ENCODE measurements around the gene GPRIN1. TPM values are rescaled to one million over a fixed set of nuclear protein-coding genes. Genes with fewer than 3 reads are reported as not detected.

Gene GPRIN1
- total RNA-seq, 1 donor from 2014 or later, result 1.1 TPM

DNA sequence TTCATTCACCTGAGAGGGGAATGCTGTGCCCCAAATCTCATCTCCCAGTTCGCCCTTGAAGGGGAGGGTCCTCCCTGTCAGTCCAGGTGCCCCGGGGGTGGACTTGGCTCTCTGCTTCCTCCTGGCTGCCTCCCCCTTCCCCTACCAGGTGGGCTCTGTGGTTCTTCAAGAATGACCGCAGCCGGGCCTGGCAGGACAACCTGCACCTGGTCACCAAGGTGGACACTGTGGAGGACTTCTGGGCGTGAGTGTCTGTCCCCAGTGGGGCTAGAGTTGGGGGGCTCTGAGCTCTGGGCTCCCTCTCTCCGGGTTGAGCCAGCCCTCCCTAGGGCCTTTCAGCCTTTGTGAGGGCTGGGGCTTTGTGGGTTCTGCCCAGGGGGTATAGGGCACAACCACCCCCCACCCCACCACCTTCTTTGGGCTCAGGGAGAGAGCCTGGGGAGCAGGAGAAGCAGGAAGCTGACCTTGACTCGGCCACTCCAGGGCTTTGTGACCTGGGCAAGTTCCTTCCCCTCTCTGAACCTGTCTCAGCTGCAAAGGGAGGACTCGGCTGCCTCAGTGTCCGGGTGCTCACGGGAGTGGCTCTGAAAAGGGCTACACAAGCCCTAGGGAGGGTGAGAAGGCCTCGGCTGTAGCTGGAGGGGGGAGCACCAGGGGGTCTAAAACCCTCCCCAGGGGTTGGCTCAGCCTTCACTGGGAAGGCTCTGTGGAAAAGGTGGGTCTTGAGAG is 33.7 kb upstream of the GPRIN1 start:
- no peak for DNase-seq (ENCODE audit: low spot score)

DNA sequence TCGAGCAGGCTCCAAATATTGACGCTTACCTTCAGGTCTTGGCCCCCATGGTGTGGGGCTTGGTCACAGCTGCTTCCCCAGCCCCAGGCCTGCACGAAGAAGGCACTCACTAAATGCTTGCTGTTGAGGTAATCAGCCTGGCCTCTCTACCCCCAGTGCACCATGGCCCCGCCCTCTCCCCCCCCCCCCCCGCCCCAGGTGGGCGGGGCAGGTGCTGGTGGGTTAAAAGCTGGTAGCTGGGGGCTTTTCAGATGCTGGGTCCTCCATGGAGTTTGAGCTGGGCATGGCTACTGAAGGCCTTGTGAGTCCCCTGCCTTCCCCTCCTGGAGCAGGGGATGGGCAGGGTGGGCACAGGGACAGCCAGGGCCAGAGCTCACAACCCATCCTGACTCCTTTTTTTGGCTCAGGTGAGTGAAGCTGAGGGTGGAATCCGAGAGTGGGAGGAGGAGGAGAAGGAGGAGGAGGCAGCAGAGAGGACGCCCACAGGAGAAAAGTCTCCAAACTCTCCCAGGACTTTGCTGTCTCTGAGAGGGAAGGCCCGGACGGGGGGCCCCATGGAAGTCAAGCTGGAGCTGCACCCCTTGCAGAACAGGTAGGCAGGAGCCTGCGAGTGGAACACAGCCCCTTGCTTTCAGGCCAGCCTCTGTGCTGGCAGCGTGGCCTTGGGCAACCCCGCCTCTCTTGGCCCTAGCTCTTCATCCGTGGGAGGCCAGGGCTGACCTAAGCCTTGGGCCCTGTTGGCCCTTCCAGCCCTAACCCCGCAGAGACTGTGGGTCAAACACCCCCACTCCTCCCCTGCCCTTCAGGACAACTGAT is 32.9 kb upstream of the GPRIN1 start:
- DNase-seq (ENCODE audit: low spot score), result no peak

DNA sequence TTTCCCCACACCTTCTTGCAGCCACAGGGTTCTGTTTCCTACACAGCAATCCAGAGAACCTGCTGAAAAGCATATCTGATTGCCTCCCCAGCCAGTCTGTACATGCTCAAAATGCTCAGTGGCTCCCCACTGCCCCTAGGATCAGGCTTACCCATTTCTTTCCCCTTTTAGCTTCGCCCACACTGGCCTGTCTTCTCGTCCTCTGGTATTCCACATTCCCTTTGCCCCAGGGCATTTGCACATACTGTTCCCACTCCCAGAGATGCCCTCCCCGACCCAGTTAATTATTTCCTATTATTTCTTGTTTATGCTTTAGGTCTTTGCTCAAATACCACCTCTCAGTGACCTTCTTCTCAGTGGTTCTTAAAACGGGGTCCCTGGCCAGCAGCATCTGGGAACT is 30.7 kb upstream of the GPRIN1 start:
- DNase-seq (ENCODE audit: low spot score), result no peak

DNA sequence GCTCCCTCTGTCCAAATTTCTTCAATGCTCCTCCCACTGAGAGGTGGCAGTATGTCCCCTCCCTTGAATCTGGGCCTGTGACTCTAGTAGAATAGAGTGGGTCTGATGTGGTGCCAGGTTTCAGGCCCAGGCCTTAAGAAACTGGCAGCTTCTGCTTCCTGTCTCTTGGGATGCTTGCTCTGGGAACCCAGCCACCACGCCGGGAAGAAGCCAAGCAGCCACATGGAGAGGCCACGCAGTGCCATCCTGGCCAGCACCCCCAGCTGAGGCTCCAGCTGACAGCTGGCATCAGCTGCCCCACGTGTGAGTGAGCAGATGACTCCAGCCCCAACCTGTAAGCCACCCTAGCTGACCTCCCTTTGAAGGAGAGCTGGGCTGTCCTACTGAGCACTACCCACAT is 30.0 kb upstream of the GPRIN1 start:
- no peak for DNase-seq (ENCODE audit: low spot score)

- DNase-seq (ENCODE audit: low spot score), result no peak
These were observed 29.3 kb upstream of the GPRIN1 start for GRCh38 chr5:176639208-176639607.

- DNase-seq (ENCODE audit: low spot score), result no peak
These were observed 28.5 kb upstream of the GPRIN1 start for GRCh38 chr5:176638437-176638836.

- DNase-seq (ENCODE audit: low spot score), result no peak
These were observed 27.6 kb upstream of the GPRIN1 start for GRCh38 chr5:176637556-176637955.

DNA sequence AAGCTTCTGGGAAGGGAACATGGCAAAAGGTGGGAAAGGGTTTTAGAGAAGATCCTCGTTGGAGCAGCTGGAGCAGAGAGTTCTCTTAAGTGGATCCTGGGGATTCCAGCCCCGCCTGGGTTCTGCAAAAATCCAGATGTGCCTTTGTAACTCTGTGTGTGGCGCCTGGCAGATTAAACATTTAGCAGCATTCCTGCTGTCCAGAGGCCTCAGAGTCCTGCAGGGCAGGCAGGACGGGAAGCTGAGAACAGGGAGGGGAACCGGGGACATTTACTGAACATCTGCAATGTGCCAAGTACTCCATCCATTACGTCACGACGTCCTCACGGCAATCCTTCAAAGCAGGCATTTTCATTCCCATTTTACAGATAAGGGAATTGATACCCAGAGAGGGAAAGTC is 26.5 kb upstream of the GPRIN1 start:
- no peak for DNase-seq (ENCODE audit: low spot score)

- no peak for DNase-seq (ENCODE audit: low spot score)
These were observed 23.6 kb upstream of the GPRIN1 start for GRCh38 chr5:176633598-176633997.

DNA sequence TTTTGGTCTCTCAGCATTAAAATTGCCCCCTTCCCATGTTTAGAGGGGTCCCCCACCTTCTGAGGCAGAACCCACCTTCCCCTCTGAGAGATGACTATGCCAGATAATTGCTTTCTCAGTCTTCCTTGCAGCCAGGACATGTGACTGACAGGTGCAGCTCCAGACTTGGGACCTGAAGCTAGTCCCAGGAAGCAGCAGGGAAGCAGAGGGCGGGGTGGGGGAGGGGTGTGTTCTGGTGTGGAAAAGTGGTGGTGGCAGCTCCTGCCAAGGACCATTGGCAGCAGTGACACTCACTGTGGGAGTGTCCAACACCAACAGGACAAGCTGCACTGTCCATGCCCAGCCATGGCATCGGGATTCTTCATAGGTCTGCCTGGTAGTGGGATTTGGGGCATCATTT is 22.8 kb upstream of the GPRIN1 start:
- DNase-seq (ENCODE audit: low spot score), result no peak

GRCh38 chr5:176631383-176632200 is 21.6 kb upstream of the GPRIN1 start:
- no peak for DNase-seq (ENCODE audit: low spot score)

DNA sequence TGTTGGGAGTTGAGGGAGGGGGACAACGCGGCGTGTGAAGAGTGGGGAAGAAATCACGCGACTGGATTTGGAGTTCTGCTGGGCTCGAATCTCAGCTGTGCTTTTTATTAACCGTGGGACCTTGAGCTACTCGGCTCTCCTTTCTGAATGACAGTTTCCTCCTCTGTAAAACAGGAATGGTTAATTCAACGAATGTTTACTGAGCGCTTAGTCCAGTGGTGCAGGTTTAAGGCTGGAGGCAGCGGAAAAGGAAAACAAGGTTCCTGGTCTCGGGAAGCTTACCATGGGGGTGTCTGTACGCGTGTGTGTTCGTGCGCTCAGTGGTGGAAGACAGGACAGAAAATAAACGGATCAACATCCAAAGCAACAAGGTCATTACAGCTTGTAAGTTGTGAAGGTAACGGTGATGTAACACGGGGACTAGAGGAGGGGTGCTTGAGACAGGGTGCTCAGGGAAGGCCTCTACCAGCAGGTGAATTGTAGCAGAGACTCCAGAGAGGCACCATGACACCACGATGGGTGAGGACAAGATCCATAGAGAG is 20.8 kb upstream of the GPRIN1 start:
- no peak for DNase-seq (ENCODE audit: low spot score)

GRCh38 chr5:176629853-176630680 is 20.1 kb upstream of the GPRIN1 start, which contains the start of the genes EIF4E1B and SNCB:
EIF4E1B (plus strand) TSS chr5:176630675; CDS start chr5:176642788, 12,113 bp downstream.
SNCB (minus strand) TSS chr5:176630534; CDS start chr5:176629654, 880 bp downstream.
- DNase-seq (ENCODE audit: low spot score), result no peak

DNA sequence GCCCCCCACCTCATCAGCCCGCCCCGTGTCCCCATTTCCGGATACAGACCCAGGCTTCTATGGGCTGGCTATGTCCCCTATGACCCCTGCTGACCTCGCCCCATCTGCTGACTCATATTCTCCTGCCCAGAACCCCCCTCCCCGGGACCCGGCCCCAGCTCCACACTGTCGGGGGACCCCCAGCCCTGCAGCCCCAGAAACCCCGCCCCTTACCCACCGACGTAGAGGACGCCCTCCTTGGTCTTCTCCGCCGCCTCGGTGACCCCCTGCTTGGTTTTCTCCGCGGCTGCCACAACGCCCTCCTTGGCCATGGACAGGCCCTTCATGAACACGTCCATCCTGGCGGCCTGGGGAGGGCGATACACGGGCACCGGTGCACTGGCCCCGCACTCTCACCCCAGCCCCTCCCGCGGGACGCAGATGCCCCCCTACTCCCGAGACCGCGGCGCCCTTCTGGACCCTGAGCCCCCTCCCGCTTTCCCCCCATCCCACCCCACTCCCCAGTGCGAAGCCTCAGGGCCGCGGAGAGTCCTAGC is 19.4 kb upstream of the GPRIN1 start:
- DNase-seq (ENCODE audit: low spot score), result no peak

DNA sequence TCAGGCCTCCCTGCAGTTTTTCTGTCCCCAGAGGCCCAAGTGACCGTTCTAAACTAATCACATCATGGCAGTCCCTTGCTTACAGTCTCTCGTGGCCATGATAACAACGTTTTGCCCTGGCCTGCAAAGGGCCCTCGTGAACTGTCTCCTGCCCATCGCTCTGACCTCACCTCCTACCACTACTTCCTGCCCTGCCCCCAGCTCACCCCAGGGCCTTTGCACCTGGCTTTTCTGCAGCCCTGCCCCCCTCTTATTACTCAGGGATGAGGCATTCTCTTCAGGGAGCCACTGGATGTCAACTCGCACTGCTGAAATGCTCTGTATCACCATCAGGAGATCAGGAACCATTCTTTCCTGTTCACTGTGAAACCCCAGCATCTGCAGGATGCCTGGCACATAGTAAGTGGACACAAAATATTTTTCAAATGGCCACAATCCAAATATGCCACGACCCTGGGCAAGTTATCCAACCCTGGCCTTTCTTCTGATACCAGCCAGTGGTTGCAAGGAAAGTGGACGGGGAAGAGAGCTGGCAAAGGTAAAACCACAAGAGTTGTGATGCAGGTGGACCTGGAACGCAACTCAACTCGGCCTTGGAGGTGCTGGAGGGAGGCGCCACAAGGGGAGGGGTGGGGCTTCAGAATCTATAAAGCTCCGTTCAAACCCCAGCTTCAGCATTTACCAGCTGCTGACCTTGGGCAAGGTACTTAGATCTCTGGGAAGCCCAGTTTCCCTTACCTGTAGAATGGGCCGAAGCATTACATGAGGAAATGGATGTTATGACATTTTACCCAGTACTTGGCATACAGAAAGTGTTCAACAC is 18.7 kb upstream of the GPRIN1 start:
- DNase-seq (ENCODE audit: low spot score), result no peak

DNA sequence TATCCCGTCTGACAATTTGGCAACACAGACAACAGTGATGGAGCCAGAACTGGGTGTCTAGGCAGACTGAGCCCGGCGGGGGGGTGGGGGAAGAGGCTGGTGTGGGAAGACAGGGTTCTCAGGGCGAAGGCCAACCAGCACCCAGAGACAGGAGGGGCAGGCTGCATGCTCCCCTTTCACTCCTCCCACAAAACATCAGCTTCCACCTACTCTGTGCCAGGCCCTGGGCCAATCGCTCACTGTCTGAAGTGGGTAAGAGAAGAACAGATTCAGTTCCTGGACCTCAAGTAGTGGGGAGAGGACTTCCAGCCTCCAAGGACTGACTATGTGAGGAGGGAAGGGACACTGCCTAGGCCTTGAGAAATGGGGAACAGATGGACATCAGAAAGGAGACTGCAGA is 17.6 kb upstream of the GPRIN1 start:
- DNase-seq (ENCODE audit: low spot score), result no peak

GRCh38 chr5:176626876-176627236 is 16.9 kb upstream of the GPRIN1 start:
- no peak for DNase-seq (ENCODE audit: low spot score)

- no peak for DNase-seq (ENCODE audit: low spot score)
These were observed 16.3 kb upstream of the GPRIN1 start for GRCh38 chr5:176625966-176626875.

DNA sequence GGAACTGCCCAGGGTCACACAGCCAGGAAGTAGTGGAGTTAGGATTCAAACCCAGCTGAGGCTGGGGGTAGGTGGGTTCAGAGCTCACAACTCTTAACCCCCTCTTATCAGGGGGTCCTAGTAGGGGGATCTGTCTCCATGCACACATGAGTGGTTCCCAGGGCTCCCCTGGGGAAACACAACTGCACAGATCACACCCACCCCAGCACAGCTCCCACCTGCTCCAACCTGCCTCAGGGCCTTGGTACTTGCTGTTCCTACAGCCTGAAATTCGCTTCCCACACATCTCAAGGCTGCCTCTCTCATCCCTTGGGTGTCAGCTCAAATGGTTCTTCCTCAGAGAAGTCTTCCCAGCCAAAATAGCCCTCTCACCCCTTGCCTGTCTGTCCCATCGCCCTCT is 15.6 kb upstream of the GPRIN1 start:
- no peak for DNase-seq (ENCODE audit: low spot score)
